PC-3 (cell line): ENCODE measurements around the gene TTF2. TPM values are rescaled to one million over a fixed set of nuclear protein-coding genes. Genes with fewer than 3 reads are reported as not detected.

Source experiments
- ATAC-seq: fragments of 200-7000 bp; cut with Tn5 transposase; 2 replicates; pipeline ENCODE4 v1.9.1; 2020; ENCODE audit warnings: mild to moderate bottlenecking, moderate library complexity
- BruUV-seq: library from RNA; stranded (reverse); fragments of 400-500 nt; replicated peaks from 2 replicates; lab custom pipeline; 2021; lab: Mats Ljungman, UMichigan
- CTCF ChIA-PET: fragments of 300-600 bp; sonication (Branson Sonifier 250); formaldehyde crosslinking; loops from one replicate; lab custom pipeline; 2022; ENCODE audit warnings: antibody characterized with exemption; lab: Charles Lee
- POLR2A ChIA-PET: fragments of 300-600 bp; sonication (Branson Sonifier 250); formaldehyde crosslinking; loops from one replicate; lab custom pipeline; 2022; ENCODE audit warnings: antibody characterized with exemption; ENCODE audit not compliant: unreplicated experiment; lab: Charles Lee
- DNase-seq: peaks from one replicate; pipeline ENCODE4 v3.0.0-alpha.2; 2015
- H2AFZ ChIP-seq: fragments of 300-600 bp; sonication (generic); 2 replicates; pipeline ENCODE4 v1.6.0; 2016; ENCODE audit warnings: antibody characterized with exemption, low read length
- H3F3A ChIP-seq: fragments of 300-600 bp; sonication (generic); one replicate; pipeline ENCODE4 v1.6.0; 2017; ENCODE audit warnings: antibody characterized with exemption, low read length, control low read depth, mild to moderate bottlenecking; ENCODE audit not compliant: unreplicated experiment
- H3K27ac ChIP-seq: fragments of 300-600 bp; sonication (generic); 2 replicates; pipeline ENCODE4 v1.5.1; 2016; ENCODE audit warnings: mild to moderate bottlenecking, low read length
- H3K27me3 ChIP-seq: fragments of 300-600 bp; sonication (generic); 2 replicates; pipeline ENCODE4 v1.6.1; 2016; ENCODE audit warnings: low read length, mixed read lengths
- H3K36me3 ChIP-seq: fragments of 300-600 bp; sonication (generic); 2 replicates; pipeline ENCODE4 v1.6.1; 2016; ENCODE audit warnings: low read depth, mixed run types, low read length, mixed read lengths
- H3K4me1 ChIP-seq: fragments of 300-600 bp; sonication (generic); 2 replicates; pipeline ENCODE4 v1.5.1; 2016; ENCODE audit warnings: low read length; ENCODE audit not compliant: insufficient read depth
- H3K4me2 ChIP-seq: fragments of 300-600 bp; sonication (generic); 2 replicates; pipeline ENCODE4 v1.6.0; 2016; ENCODE audit warnings: low read length
- H3K4me3 ChIP-seq: fragments of 300-600 bp; sonication (generic); 2 replicates; pipeline ENCODE4 v1.5.1; 2016; ENCODE audit warnings: mild to moderate bottlenecking, low read length, mixed read lengths
- H3K79me2 ChIP-seq: fragments of 300-600 bp; sonication (generic); 2 replicates; pipeline ENCODE4 v1.6.1; 2017; ENCODE audit warnings: low read length, mixed read lengths
- H3K9ac ChIP-seq: fragments of 300-600 bp; sonication (generic); 2 replicates; pipeline ENCODE4 v1.6.0; 2016; ENCODE audit warnings: mild to moderate bottlenecking, low read length
- H3K9me2 ChIP-seq: fragments of 300-600 bp; sonication (generic); replicated peaks from 2 replicates; pipeline ENCODE4 v1.6.1; 2016; ENCODE audit warnings: mixed run types, low read length, mixed read lengths
- H3K9me3 ChIP-seq: fragments of 300-600 bp; sonication (generic); 2 replicates; pipeline ENCODE4 v1.6.1; 2016; ENCODE audit warnings: low read length, mixed read lengths
- H4K20me1 ChIP-seq: fragments of 300-600 bp; sonication (generic); 2 replicates; pipeline ENCODE4 v1.6.1; 2016; ENCODE audit warnings: low read length, mixed read lengths
- CTCF ChIP-seq: fragments of 300-600 bp; sonication (generic); conservative IDR thresholded peaks from 2 replicates; pipeline ENCODE4 v1.5.1; 2017; ENCODE audit warnings: antibody characterized with exemption, low read depth, mild to moderate bottlenecking, low read length
- EZH2 ChIP-seq: fragments of 300-600 bp; sonication (generic); IDR thresholded peaks from one replicate; pipeline ENCODE4 v1.6.1; 2017; ENCODE audit warnings: antibody characterized with exemption, mild to moderate bottlenecking, low read length; ENCODE audit not compliant: unreplicated experiment
- EZH2phosphoT487 ChIP-seq: fragments of 300-600 bp; sonication (generic); IDR thresholded peaks from 2 replicates; pipeline ENCODE4 v1.6.1; 2018; ENCODE audit warnings: mild to moderate bottlenecking, antibody characterized with exemption, low read length, borderline replicate concordance
- intact Hi-C: fragments of 100-400 bp; cut with micrococcal nuclease; formaldehyde crosslinking; loops from 2 replicates; pipeline ENCODE4 v1.9.0; 2023
- total RNA-seq: library from RNA; depleted of rRNA; stranded (reverse); fragments of >200 nt; gene quantifications from 2 replicates; pipeline ENCODE4 v1.2.3, GENCODE V29; 2014

The TTF2 gene
- total RNA-seq, 1 experiment from 2014 or later: 25.1 TPM

- peak overlapping the region; percentile 56; the same call in 1 of the 2 replicates for H3K4me2 ChIP-seq
- BruUV-seq: no TSS peak
- H3K79me2 ChIP-seq: no peaks in the 10 kb centered on the region
- peak; percentile 72 for DNase-seq
- H2AFZ ChIP-seq: peak overlapping the region; percentile 82
- peak; percentile 67 for ATAC-seq
- H3K9me2 ChIP-seq: no peaks in the 10 kb centered on the region
- no peak overlapping the region for H3K9ac ChIP-seq
- intact Hi-C loops: loop anchor here (1.0 to 2.0 kb wide), 3 partner anchors 18 to 156 kb away; no protein-coding TSS in a partner anchor
- no peaks in the 10 kb centered on the region for H3K9me3 ChIP-seq
- no peaks in the 10 kb centered on the region for H3K27me3 ChIP-seq
- H3K4me1 ChIP-seq: peaks cover 10% of the 10 kb centered on the region; the same call in 1 of the 2 replicates
- no peaks in the 10 kb centered on the region for H3K36me3 ChIP-seq
- ChIA-PET CTCF (interaction anchor here (0.6 to 2.6 kb wide), 14 partner anchors 11 to 1421 kb away, joined by 3 to 37 read pairs (median 4); partner anchors contain the start of gene TTF2), POLR2A (interaction anchor here (0.5 to 1.0 kb wide), 2 partner anchors 18 to 802 kb away, joined by 3 read pairs; no protein-coding TSS in a partner anchor)
- H3K27ac ChIP-seq: no peak overlapping the region
- H3K4me3 ChIP-seq: 0 out of 2 replicates have a peak overlapping the region, but pooled peaks have one; percentile 14
- H3F3A ChIP-seq: no peaks in the 10 kb centered on the region
- TF ChIP-seq CTCF (peak; percentile 78), EZH2phosphoT487 (no peak), EZH2 (no peak)
- no peaks in the 10 kb centered on the region for H4K20me1 ChIP-seq
Observed at GRCh38 chr1:117128323-117129079, 68.4 kb downstream of the TTF2 start.

GRCh38 chr1:117130526-117130925 lies 70.4 kb downstream of the TTF2 start:
- Histone ChIP-seq H3F3A (no peaks in the 10 kb centered on the region), H3K79me2 (no peaks in the 10 kb centered on the region), H3K27me3 (no peaks in the 10 kb centered on the region), H3K4me1 (peaks cover 10% of the 10 kb centered on the region; the same call in 1 of the 2 replicates), H3K4me2 (no peak overlapping the region), H3K4me3 (no peak overlapping the region), H3K27ac (no peak overlapping the region), H2AFZ (no peak overlapping the region), H3K9me3 (no peaks in the 10 kb centered on the region), H4K20me1 (no peaks in the 10 kb centered on the region), H3K36me3 (no peaks in the 10 kb centered on the region), H3K9me2 (no peaks in the 10 kb centered on the region), H3K9ac (no peak overlapping the region)
- CTCF ChIA-PET: no interaction called here
- BruUV-seq: no TSS peak
- intact Hi-C loops: no loop called here
- ATAC-seq (no peak), DNase-seq (no peak)
- no peak for TF ChIP-seq CTCF
- TF ChIP-seq EZH2: no peak
- TF ChIP-seq EZH2phosphoT487: no peak
- POLR2A ChIA-PET: no interaction called here

- no TSS peak for BruUV-seq
- ChIA-PET POLR2A (no interaction called here), CTCF (interaction anchor here (0.6 kb wide), 1 partner anchor 13 kb away, joined by 4 read pairs; no protein-coding TSS in a partner anchor)
- no peak for ATAC-seq
- no peak for TF ChIP-seq EZH2phosphoT487
- no peak for TF ChIP-seq CTCF
- no peak for TF ChIP-seq EZH2
- no peak for DNase-seq
- Histone ChIP-seq H3K36me3 (no peaks in the 10 kb centered on the region), H3K4me3 (no peak overlapping the region), H3K4me2 (no peak overlapping the region), H2AFZ (no peak overlapping the region), H3K9ac (no peak overlapping the region), H4K20me1 (no peaks in the 10 kb centered on the region), H3K27ac (no peak overlapping the region), H3K9me3 (no peaks in the 10 kb centered on the region), H3K4me1 (no peaks in the 10 kb centered on the region), H3K79me2 (no peaks in the 10 kb centered on the region), H3K27me3 (no peaks in the 10 kb centered on the region), H3K9me2 (no peaks in the 10 kb centered on the region), H3F3A (no peaks in the 10 kb centered on the region)
- intact Hi-C loops: no loop called here
Observed at GRCh38 chr1:117135329-117135728, 75.2 kb downstream of the TTF2 start.
